Measurements from ENCODE around the gene RAI1. TPM values are rescaled to one million over a fixed set of nuclear protein-coding genes. Genes with fewer than 3 reads are reported as not detected.

Gene RAI1
- total RNA-seq, 2 donors from 2014 or later: 22.4 to 32.3 TPM

GRCh38 chr17:17809531-17810083, 128.3 kb downstream of the RAI1 start:
- intact Hi-C loops (cut with DNase I): loop anchor here in 1 of 2 donors (5.0 to 10.0 kb wide), 2 partner anchors 108 to 225 kb away; partner anchors contain the start of genes ATPAF2 and GID4
- ATAC-seq (peak in 1 of 2 donors; percentile 2), DNase-seq (peak; percentile 35)

- intact Hi-C loops (cut with DNase I): loop anchor here in 1 of 2 donors (5.0 to 10.0 kb wide), 2 partner anchors 107 to 225 kb away; partner anchors contain the start of genes ATPAF2 and GID4
- peak; percentile 38 to 54 for ATAC-seq
- peak; percentile 75 for DNase-seq
Observed at GRCh38 chr17:17810084-17810894, 129.0 kb downstream of the RAI1 start.

DNA sequence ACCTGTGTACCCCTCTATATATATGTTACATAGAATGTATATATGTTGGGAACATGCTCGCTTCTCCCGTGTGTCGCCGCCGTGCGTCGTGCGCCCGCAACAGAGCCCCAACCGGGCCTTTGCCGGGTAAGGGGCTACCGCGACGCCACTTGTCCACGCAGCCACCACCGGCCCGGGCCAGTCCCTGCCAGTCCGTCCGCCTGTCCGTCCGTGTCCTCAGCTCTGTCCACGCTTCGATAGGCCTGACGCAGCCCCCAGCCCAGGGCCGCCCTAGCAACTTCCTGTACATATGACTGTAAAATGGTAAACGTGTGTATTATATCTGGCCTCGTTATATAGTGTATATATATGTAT, 129.6 kb downstream of the RAI1 start:
- intact Hi-C loops (cut with DNase I): loop anchor here in 1 of 2 donors (5.0 to 10.0 kb wide), 2 partner anchors 106 to 224 kb away; partner anchors contain the start of genes ATPAF2 and GID4
- DNase-seq (no peak), ATAC-seq (no peak)

- DNase-seq (no peak), ATAC-seq (no peak)
- intact Hi-C loops (cut with DNase I): loop anchor here (1.0 to 10.0 kb wide), 4 partner anchors 47 to 223 kb away; partner anchors contain the start of genes ATPAF2 (in 1 of the 2) and GID4 (in 1 of the 2)
Observed at GRCh38 chr17:17811381-17812210, 130.3 kb downstream of the RAI1 start.

- peak; percentile 17 to 18 for ATAC-seq
- DNase-seq: peak; percentile 78
- intact Hi-C loops (cut with DNase I): loop anchor here (1.0 to 10.0 kb wide), 4 partner anchors 46 to 222 kb away; partner anchors contain the start of genes ATPAF2 (in 1 of the 2) and GID4 (in 1 of the 2)
Observed at GRCh38 chr17:17812211-17813054, 131.2 kb downstream of the RAI1 start.

DNA sequence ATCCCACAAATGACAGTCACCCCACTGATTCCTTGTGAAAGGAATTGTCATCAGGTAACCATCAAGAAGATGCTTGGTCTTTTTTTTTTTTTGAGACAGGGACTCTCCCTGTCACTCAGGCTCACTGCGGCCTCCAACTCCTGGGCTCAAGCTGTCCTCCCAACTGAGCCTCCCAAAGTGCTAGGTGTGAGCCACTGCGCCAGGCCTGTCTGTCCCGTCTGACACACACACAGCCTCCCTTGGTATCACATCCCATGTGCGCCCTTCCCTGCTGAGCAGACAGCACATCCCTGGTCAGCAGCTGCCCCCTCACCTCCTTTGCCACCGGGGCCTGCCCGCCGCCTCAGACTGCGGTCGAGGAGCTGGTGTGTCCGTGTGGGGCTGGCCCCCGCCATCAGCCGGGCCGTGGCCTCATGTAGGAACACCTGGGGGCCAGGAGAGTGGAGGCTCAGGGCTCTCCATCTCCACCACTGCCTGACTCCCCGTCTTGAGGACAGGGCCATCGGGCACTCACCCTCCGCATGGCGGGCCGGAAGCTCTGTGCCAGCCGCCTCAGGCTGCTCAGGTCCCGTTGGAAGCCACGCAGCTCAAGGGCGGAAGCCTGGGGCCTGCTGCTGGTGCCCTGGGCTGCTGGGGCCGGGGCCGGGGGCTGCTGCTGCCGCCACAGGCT, 131.9 kb downstream of the RAI1 start:
- DNase-seq: no peak
- intact Hi-C loops (cut with DNase I): loop anchor here (2.0 to 10.0 kb wide), 3 partner anchors 46 to 222 kb away; partner anchors contain the start of genes ATPAF2 (in 1 of the 2) and GID4 (in 1 of the 2)
- ATAC-seq: no peak

- intact Hi-C loops (cut with DNase I): loop anchor here (2.0 to 10.0 kb wide), 3 partner anchors 45 to 221 kb away; partner anchors contain the start of genes ATPAF2 (in 1 of the 2) and GID4 (in 1 of the 2)
- DNase-seq (no peak), ATAC-seq (no peak)
Observed at GRCh38 chr17:17813725-17814095, 132.5 kb downstream of the RAI1 start.

- intact Hi-C loops (cut with DNase I): loop anchor here in 1 of 2 donors (5.0 to 10.0 kb wide), 2 partner anchors 103 to 220 kb away; partner anchors contain the start of genes ATPAF2 and GID4
Observed at GRCh38 chr17:17814162-17815061, 133.2 kb downstream of the RAI1 start.

DNA sequence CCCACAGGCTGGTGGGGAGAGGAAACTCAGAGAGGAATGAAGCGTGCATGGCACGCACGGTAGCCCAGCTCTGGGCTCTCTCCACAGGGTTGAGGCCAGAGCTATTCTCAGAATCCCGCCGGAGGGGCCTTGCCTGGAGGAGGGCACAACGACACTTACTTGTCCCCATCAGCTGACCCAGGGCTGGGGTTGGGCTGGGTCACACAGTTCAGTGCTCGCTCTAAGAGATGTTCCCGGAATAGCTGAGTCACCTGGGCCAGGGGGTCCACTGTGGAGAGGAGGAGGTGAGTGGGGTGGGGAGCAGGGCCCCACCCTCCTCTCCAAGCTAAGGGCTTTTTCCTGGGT, 133.8 kb downstream of the RAI1 start:
- intact Hi-C loops (cut with DNase I): loop anchor here in 1 of 2 donors (10.0 kb wide), 1 partner anchor 220 kb away; the partner anchor contains the start of genes ATPAF2 and GID4
- DNase-seq (peak; percentile 58), ATAC-seq (peak in 1 of 2 donors; percentile 6)

More at GRCh38 chr17:17814162-17815061, 133.2 kb downstream of the RAI1 start:
- DNase-seq (no peak), ATAC-seq (no peak)

DNA sequence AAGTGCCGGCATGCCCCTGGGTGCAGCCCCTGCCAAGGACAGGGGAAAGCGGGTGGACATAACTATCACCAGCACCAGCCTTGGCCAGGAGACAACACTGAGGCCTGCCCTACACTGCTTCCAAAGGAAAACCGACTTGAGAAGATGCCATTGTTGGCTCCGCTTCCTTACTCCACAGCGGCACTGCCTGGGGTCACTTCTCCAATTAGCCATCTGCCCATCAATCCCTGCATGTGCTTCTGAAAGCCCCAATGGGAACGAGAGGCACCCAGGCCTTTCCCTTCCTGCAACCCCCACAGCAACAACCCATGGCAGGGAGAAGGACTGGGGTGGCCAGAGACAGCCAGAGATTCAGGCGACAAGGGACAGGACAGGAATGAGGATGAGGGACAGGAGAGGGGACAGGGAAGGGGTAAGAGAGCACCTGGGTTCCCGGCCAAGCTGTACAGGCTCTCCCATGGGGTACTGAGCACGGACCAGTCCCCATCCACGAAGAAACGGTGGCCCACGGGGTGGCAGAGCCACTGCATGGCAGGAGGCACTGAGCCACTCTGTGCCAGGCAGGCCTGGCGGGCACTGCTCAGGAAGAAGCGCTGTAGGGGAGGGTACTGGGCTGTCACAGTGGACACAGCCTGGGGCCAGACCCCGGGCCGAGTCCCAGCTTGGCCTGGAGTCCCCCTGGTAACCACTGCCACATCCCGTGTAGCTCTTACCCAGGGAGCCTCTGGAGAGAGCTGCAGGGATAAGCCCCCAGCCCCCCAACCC, 134.4 kb downstream of the RAI1 start:
- intact Hi-C loops (cut with DNase I): loop anchor here in 1 of 2 donors (10.0 kb wide), 1 partner anchor 219 kb away; the partner anchor contains the start of genes ATPAF2 and GID4

DNA sequence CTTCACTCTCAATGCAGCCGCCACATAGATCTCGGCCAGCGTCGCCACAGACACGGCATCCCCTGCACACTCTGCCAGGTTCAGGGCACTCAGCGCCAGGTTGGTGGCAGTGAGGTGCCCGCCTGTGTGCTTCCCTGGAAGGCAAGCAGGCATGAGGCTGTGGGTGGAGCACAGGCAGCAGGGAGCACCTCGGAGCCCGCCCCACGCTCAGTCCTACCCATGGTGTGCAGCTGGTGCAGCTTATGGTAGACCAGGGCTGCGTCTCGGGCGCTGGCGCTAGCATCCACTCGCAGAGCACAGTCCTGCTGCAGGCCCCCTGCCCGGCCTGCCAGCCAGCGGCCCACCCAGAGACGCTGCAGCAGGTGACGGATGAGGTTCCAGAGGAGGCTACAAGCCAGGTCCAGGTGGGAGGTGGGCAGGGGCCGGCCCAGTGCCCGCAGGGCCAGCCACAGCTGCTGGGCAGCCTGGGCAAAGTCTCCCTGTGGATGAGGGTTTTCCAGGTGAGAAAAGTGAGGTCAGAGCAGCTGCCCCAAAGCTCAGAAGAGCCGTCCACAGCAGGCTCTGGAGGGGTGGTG, 135.1 kb downstream of the RAI1 start:
- intact Hi-C loops (cut with DNase I): loop anchor here in 1 of 2 donors (10.0 kb wide), 1 partner anchor 218 kb away; the partner anchor contains the start of genes ATPAF2 and GID4
- DNase-seq (no peak), ATAC-seq (no peak)

More for the DNA sequence above, 134.4 kb downstream of the RAI1 start:
- peak in 1 of 2 donors; percentile 0 for ATAC-seq
- DNase-seq: no peak

- intact Hi-C loops (cut with DNase I): loop anchor here in 1 of 2 donors (10.0 kb wide), 1 partner anchor 218 kb away; the partner anchor contains the start of genes ATPAF2 and GID4
- no peak for ATAC-seq
- DNase-seq: no peak
Observed at GRCh38 chr17:17816831-17817551, 135.7 kb downstream of the RAI1 start.

GRCh38 chr17:17817552-17817947, 136.3 kb downstream of the RAI1 start:
- intact Hi-C loops (cut with DNase I): loop anchor here in 1 of 2 donors (10.0 kb wide), 1 partner anchor 217 kb away; the partner anchor contains the start of genes ATPAF2 and GID4
- DNase-seq (no peak), ATAC-seq (no peak)

GRCh38 chr17:17818088-17818526, 136.8 kb downstream of the RAI1 start:
- intact Hi-C loops (cut with DNase I): loop anchor here in 1 of 2 donors (10.0 kb wide), 1 partner anchor 217 kb away; the partner anchor contains the start of genes ATPAF2 and GID4
- ATAC-seq: peak in 1 of 2 donors; percentile 12
- no peak for DNase-seq

All from left cardiac atrium (tissue), 4 donors.